SIG-M5 treated with dmso at 0.1 percent for 504 hours (cell line): Measurements from ENCODE around the gene LDB2.

ENCODE experiments used
- DNase-seq: peaks from one replicate; lab custom pipeline; 2025; ENCODE audit not compliant: unreplicated experiment; lab: John Stamatoyannopoulos, UW

The LDB2 gene

GRCh38 chr4:16607241-16608066, 291.0 kb downstream of the LDB2 start:
- no peak for DNase-seq

GRCh38 chr4:16606691-16607090, 291.8 kb downstream of the LDB2 start:
- DNase-seq, result no peak

- no peak for DNase-seq
These were observed 295.3 kb downstream of the LDB2 start for GRCh38 chr4:16603178-16603577.

GRCh38 chr4:16598597-16599206, 299.7 kb downstream of the LDB2 start:
- DNase-seq, result no peak

DNA sequence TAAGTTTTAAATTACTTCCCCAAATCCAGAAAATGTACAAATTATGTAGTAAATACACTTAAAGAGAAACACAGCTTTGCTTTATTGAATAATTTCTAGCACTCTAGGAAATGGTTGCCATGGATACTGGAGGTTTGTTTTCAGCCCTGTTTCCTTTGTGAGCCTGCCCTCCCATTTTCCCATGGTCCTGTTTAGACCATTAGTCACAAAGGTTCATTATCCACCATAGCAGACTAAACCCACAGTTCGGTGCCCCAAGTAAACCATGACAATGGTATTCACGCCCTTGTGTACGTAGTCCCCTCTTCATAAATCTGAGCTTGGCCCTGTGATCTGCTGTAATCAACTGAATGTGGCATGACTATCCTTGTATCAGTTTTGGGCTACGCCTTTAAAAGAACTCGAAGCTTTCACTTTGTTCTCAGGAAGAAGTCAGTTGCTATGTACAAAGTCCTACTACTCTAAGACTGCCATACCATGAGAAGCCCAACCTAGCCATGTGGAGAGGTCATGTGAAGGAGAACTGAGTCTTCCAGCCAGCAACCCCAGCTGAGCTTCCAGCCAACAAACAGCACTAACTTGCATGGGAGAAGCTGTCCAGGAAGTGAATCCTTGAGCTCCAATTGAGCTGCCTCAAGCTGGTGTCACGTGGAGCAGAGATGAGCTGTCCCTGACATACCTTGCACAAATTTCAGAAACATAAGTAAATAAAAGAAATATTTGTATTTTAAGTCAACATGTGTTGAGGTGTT, 300.4 kb downstream of the LDB2 start:
- no peak for DNase-seq

- DNase-seq, result no peak
These were observed 301.0 kb downstream of the LDB2 start for GRCh38 chr4:16597443-16597842.

GRCh38 chr4:16596267-16596666, 302.2 kb downstream of the LDB2 start:
- DNase-seq, result no peak

GRCh38 chr4:16594128-16594527, 304.3 kb downstream of the LDB2 start:
- no peak for DNase-seq

- DNase-seq, result no peak
These were observed 305.1 kb downstream of the LDB2 start for GRCh38 chr4:16593386-16593785.

- DNase-seq, result no peak
These were observed 307.1 kb downstream of the LDB2 start for GRCh38 chr4:16591272-16591826.

DNA sequence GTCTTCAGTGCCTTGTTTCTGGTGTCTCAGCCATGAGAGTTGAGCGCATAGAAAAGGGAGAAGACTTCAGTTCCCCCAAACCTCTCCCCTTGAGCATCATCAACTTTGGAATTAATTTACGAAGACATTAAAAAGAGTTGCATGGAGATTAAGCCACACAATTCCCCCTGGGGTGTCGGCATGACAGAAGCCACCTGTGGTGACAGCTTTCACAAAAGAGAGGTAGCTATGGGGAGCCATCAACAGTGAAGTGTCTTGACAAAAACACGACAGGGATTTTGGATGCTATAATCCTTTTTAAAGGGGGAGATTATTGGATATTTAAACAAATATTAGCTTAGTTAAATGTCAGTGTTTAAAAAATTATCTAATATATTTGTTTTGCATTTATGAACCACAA, 307.6 kb downstream of the LDB2 start:
- DNase-seq, result no peak

DNA sequence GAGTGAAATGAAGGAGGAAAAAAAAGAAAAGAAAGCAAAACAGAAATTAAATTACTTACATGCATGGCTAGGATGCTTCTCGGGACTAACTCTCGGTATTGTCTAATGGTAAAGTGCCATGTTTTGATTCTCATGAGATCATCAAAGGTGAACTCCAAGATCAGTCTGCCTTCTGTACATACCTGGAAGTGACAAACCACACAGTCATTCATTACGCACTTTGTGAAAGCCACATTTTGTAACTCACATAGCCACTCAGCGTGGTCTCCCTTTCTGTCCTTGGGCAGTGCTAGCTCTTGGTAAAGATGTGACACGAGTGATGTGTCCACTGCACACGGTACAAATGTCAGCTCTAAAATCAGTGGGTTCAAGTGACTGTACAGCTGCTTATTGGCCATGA, 309.8 kb downstream of the LDB2 start:
- no peak for DNase-seq

DNA sequence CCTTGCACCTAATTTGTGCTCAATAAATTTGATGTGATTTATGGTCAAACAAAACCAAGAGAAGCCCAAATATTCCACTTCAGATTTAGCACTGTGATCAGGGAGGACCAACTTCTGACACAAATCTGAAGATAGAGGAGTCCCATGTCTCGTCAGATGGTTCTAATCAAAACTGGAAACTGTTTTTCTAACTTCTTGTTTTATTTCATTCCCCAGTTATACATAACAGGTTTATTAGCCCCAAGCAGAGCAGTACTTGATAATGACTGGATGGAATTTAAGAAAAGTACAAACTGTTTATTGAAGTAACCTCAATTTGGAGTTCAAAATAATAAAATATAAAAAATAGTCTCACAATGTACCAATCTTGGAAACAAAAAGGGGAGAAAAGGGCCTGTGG, 310.3 kb downstream of the LDB2 start:
- DNase-seq, result no peak

DNA sequence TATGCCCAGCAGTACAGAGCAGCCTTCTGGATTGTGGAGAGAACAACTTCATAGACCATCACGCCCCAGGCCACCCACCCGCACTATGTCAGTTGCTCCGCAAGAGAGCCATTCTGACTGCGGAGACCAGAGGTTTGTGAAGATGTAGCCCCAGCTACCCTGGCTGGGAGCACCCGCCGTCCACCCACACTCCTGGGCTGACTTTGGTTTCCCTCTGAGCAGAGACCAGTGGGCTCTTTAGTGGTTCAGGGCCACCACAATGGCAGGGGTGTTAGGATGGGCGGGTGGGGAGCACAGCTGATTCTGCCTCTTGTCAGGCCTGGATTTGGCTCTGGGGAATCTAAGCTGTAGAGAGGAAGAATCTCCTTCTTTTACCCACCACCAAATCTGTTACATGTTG, 313.4 kb downstream of the LDB2 start:
- DNase-seq, result no peak

DNA sequence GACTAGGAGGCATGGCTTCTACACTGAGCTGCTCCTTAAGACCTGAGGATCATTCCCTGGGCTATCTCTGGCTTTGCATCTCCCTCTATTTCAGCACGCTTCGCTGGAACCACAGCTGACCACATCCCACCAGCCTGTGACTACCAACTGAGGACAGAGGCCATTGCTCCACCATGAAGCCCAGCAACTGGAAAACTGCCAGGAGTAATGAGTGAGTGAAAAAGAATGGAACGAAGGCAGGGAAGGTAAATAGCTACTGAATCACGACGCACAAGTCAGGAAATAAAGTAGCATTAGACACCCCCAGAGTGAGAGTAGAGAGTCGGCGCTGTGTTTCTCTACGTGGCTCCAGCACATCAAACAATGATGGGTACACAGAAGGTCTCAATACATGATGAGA, 314.7 kb downstream of the LDB2 start:
- no peak for DNase-seq

- DNase-seq, result no peak
These were observed 315.9 kb downstream of the LDB2 start for GRCh38 chr4:16582526-16582925.

GRCh38 chr4:16582036-16582435, 316.4 kb downstream of the LDB2 start:
- DNase-seq, result no peak

DNA sequence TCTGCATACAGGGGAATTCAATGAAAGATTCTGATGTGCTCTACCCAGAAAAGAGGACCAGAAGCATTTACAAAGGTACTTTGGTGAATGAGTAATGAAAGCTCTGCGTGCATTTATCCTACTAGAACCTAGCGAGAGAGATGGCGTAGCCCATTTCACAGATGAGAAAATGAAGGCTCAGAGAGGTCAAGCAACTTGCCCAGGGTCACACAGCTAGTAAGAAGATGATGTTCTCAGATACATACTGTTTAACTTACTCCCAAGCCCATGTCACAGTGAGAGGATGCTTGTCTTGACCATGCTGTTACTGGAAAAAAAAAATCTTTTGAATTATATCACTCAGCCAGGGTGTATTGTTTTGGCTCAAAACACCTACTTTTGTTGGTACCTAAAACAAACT, 317.3 kb downstream of the LDB2 start:
- no peak for DNase-seq

DNA sequence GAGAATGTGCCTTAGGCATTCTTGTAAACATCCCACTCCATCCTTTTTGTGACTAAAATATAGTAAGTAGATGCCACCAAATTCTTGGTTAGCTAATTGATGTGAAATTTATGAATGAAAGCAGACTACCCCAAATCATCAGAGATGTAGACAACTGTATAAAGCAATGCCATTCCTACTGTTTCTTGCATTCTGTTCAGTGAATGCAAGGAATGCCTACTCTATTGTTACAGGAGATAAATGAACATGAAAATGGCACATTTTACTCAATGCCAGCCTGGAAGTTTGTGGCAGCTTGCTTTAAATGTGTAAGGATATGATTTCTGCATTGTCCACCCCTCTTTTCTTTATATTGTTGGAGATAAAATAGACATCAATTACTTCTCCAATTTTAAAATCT, 317.9 kb downstream of the LDB2 start:
- DNase-seq, result no peak

- DNase-seq, result no peak
These were observed 318.6 kb downstream of the LDB2 start for GRCh38 chr4:16579866-16580265.

- DNase-seq, result no peak
These were observed 321.3 kb downstream of the LDB2 start for GRCh38 chr4:16577177-16577576.

DNA sequence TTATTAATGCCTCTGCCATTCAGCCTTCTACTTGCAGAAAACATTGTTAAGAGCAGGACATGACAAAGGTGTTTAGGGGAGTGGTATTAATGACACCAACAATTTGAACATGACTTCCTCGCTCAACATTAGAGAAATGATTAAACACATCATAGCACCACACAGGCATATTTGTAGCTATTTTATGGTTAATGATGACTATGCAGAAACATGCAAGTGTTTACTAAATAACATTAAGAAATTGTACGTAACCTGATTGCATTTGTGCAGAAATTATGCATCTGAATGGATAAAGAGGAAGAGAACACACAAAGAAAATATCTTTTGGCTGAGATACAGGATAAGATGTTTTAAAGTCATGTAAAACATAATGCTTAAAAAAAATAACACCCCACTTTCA, 323.5 kb downstream of the LDB2 start:
- DNase-seq, result no peak
